ENCODE results near the gene KBTBD12.
"Not testable (repeated sequence)": the region's sequence is repeated elsewhere in the genome, so short reads cannot be mapped to it uniquely, and the experiment has no call there.

KBTBD12 gene

GRCh38 chr3:127915115-127915936 lies at the start of gene KBTBD12:
Gene KBTBD12 (plus strand): TSS chr3:127915232. CDS start chr3:127923062, 7,830 bp downstream.
- no peak for DNase-seq (ENCODE audit: low read depth, low spot score)

- no peak for DNase-seq (ENCODE audit: low read depth, low spot score)
Observed at GRCh38 chr3:127865941-127866340, 49.1 kb upstream of the KBTBD12 start.

- DNase-seq (ENCODE audit: low read depth, low spot score): no peak
Observed at GRCh38 chr3:127867412-127867811, 47.6 kb upstream of the KBTBD12 start.

- DNase-seq (ENCODE audit: low read depth, low spot score): no peak
Observed at GRCh38 chr3:127867986-127868385, 47.0 kb upstream of the KBTBD12 start.

- DNase-seq (ENCODE audit: low read depth, low spot score): no peak
Observed at GRCh38 chr3:127870156-127870555, 44.9 kb upstream of the KBTBD12 start.

GRCh38 chr3:127874097-127874496 lies 40.9 kb upstream of the KBTBD12 start:
- DNase-seq (ENCODE audit: low read depth, low spot score): not testable (repeated sequence)

- no peak for DNase-seq (ENCODE audit: low read depth, low spot score)
Observed at GRCh38 chr3:127881586-127881985, 33.4 kb upstream of the KBTBD12 start.

- DNase-seq (ENCODE audit: low read depth, low spot score): no peak
Observed at GRCh38 chr3:127884041-127884440, 31.0 kb upstream of the KBTBD12 start.

GRCh38 chr3:127886231-127886955 lies 28.6 kb upstream of the KBTBD12 start:
- no peak for DNase-seq (ENCODE audit: low read depth, low spot score)

- DNase-seq (ENCODE audit: low read depth, low spot score): no peak
Observed at GRCh38 chr3:127886956-127887231, 28.1 kb upstream of the KBTBD12 start.

GRCh38 chr3:127887321-127887720 lies 27.7 kb upstream of the KBTBD12 start:
- DNase-seq (ENCODE audit: low read depth, low spot score): no peak

GRCh38 chr3:127888156-127888555 lies 26.9 kb upstream of the KBTBD12 start:
- DNase-seq (ENCODE audit: low read depth, low spot score): no peak

- DNase-seq (ENCODE audit: low read depth, low spot score): no peak
Observed at GRCh38 chr3:127888564-127889107, 26.4 kb upstream of the KBTBD12 start.

- DNase-seq (ENCODE audit: low read depth, low spot score): no peak
Observed at GRCh38 chr3:127889461-127889863, 25.6 kb upstream of the KBTBD12 start.

- DNase-seq (ENCODE audit: low read depth, low spot score): no peak
Observed at GRCh38 chr3:127889976-127890650, 24.9 kb upstream of the KBTBD12 start.

GRCh38 chr3:127890651-127891290 lies 24.3 kb upstream of the KBTBD12 start:
- DNase-seq (ENCODE audit: low read depth, low spot score): not testable (repeated sequence)

GRCh38 chr3:127894481-127894880 lies 20.6 kb upstream of the KBTBD12 start:
- no peak for DNase-seq (ENCODE audit: low read depth, low spot score)

- no peak for DNase-seq (ENCODE audit: low read depth, low spot score)
Observed at GRCh38 chr3:127899200-127899599, 15.8 kb upstream of the KBTBD12 start.

GRCh38 chr3:127899766-127900165 lies 15.3 kb upstream of the KBTBD12 start:
- no peak for DNase-seq (ENCODE audit: low read depth, low spot score)

GRCh38 chr3:127900536-127900935 lies 14.5 kb upstream of the KBTBD12 start:
- no peak for DNase-seq (ENCODE audit: low read depth, low spot score)

GRCh38 chr3:127902486-127902885 lies 12.5 kb upstream of the KBTBD12 start:
- no peak for DNase-seq (ENCODE audit: low read depth, low spot score)

Measured in activated naive CD8-positive, alpha-beta T cell treated with anti-CD3 and anti-CD28 coated beads, Interleukin-2, amount 50 U/mL, for 16 hours (primary cell).